Activated naive CD8-positive, alpha-beta T cell treated with anti-CD3 and anti-CD28 coated beads for 36 hours (primary cell): ENCODE results near the gene RALY. TPM values are rescaled to one million over a fixed set of nuclear protein-coding genes. Genes with fewer than 3 reads are reported as not detected.

Experiments
- DNase-seq: peaks from one replicate; pipeline ENCODE4 v3.0.0; 2021
- H3K27ac Mint-ChIP-seq: one replicate; pipeline ENCODE4 v1.8.0; 2022; ENCODE audit warnings: mild to moderate bottlenecking, moderate library complexity, mixed read lengths
- H3K27me3 Mint-ChIP-seq: one replicate; pipeline ENCODE4 v1.8.0; 2022; ENCODE audit warnings: mild to moderate bottlenecking, mixed read lengths
- H3K36me3 Mint-ChIP-seq: one replicate; pipeline ENCODE4 v1.8.0; 2021; ENCODE audit warnings: mild to moderate bottlenecking, mixed read lengths
- H3K4me1 Mint-ChIP-seq: one replicate; pipeline ENCODE4 v1.8.0; 2021; ENCODE audit warnings: mixed read lengths
- H3K4me3 Mint-ChIP-seq: one replicate; pipeline ENCODE4 v1.8.0; 2022; ENCODE audit warnings: mild to moderate bottlenecking, moderate library complexity, mixed read lengths
- H3K9me3 Mint-ChIP-seq: one replicate; pipeline ENCODE4 v1.8.0; 2022; ENCODE audit warnings: mixed read lengths
- total RNA-seq, 2 experiments: library from RNA; stranded (reverse); gene quantifications; one replicate each; pipeline ENCODE4 v1.2.3, GENCODE V29; 2021

Gene RALY
- total RNA-seq, 2 experiments from 2014 or later = 147 to 148 TPM

DNA sequence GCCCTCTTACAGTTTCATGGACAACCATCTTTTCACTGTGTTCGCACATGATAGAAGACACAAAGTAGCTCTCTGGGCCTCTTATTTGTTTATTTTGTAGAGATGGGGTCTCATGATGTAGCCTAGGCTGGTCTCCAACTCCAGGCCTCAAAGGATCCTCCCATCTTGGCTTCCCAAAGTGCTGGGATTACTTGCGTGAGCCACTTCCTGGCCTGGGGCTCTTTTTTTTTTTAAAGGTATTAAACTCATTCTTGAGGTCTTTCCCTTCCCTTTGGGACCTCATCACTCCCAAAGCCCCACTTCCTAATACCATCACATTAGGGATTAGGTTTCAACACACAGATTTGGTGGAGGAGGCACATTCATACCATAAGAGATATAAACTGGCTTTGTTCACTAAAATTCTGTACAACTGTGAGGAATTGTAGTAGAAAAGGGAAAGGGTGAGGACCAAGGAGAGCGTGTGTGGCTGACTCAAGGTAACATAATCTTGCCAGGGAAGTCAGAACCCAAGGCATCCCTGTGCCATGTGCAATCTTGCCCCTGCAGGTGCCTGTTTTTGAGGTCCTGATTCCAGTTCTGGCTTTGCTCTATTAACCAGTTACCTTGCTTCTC, 72.9 kb downstream of the RALY start:
- Mint-ChIP-seq H3K9me3 (no peaks in the 10 kb centered on the region), H3K27ac (no peak overlapping the region), H3K4me3 (no peak overlapping the region), H3K36me3 (no peaks in the 10 kb centered on the region), H3K4me1 (peaks cover 44% of the 10 kb centered on the region), H3K27me3 (no peaks in the 10 kb centered on the region)
- no peak for DNase-seq

DNA sequence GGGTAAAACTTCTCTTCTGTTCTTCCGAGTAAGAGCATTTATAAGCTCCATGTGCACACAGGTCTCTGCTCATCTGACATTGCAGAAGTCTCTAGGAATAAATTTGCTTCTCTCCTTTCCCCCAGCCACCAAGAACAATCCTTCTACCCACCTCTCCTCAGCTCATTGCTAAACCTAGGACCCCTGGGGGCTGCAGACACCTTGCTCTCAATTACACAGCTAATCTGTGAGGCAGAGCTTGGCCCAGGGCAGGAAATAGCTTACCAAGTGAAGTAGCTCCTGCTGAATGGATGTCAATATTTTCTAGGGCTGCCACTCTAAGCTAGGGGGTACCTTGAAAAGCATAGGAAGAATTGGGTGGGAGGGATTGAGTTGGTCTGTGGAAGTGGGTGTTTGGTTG, 74.3 kb downstream of the RALY start:
- Mint-ChIP-seq H3K27ac (peak overlapping the region; percentile 35), H3K4me1 (peaks cover 37% of the 10 kb centered on the region), H3K36me3 (no peaks in the 10 kb centered on the region), H3K27me3 (no peaks in the 10 kb centered on the region), H3K9me3 (no peaks in the 10 kb centered on the region), H3K4me3 (no peak overlapping the region)
- no peak for DNase-seq

DNA sequence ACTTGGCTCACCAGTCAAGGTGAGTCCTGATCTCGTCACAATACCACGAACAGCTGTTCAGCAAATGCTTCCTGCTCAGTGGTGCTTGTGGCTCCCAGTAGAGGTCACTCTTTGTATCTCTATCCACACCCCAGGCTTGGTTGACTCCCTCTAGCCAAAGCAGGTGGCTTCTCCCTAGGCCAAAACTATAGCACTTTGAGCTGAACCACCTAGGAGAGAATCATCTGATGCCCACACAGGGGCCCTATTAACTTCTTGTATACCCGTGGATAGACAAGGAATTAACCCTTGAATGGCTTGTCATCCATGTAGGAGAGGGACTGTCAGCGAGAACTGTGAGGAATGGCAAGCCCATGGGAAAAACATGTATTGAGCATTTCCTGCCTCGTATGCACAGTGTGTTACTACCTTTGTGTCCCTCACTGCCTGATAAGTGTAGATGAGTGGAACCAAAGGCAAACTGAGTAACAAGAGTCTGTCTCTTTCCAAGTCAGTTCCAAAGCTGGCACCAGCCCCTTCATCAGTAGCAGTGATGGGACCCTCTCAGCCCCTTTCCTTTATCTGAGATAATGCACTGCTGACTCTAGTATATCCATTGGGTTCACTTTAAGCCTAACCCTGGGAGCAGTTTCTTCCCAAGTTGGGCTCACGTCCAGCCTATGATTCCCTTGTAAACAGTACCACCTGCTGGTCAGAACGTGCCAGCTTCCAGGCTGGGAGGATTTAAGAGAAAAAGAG, 75.8 kb downstream of the RALY start:
- Mint-ChIP-seq H3K9me3 (no peaks in the 10 kb centered on the region), H3K27me3 (no peaks in the 10 kb centered on the region), H3K36me3 (no peaks in the 10 kb centered on the region), H3K4me1 (peaks cover 43% of the 10 kb centered on the region), H3K27ac (no peak overlapping the region), H3K4me3 (no peak overlapping the region)
- DNase-seq = peak; percentile 30

DNA sequence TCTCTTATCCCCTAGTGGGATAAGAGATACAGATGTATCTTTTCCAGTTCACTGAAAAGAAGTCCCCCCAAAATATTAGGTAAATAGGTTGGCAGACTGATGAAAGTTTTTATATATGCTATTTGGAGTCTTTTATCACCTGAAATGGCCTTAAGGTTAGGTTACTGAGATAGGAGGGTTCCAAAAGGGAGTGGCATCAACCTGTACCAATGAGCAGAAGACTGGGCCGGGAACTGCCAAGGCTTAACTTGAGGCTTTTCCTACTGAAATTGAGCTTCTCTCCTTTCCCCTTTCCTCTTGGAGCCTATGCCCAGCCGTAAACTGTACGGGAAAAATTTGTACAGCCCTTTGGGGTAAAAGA, 76.3 kb downstream of the RALY start:
- H3K36me3 Mint-ChIP-seq = no peaks in the 10 kb centered on the region
- H3K27me3 Mint-ChIP-seq = no peaks in the 10 kb centered on the region
- H3K27ac Mint-ChIP-seq = no peak overlapping the region
- no peak overlapping the region for H3K4me3 Mint-ChIP-seq
- peaks cover 40% of the 10 kb centered on the region for H3K4me1 Mint-ChIP-seq
- no peaks in the 10 kb centered on the region for H3K9me3 Mint-ChIP-seq
- DNase-seq = no peak

DNA sequence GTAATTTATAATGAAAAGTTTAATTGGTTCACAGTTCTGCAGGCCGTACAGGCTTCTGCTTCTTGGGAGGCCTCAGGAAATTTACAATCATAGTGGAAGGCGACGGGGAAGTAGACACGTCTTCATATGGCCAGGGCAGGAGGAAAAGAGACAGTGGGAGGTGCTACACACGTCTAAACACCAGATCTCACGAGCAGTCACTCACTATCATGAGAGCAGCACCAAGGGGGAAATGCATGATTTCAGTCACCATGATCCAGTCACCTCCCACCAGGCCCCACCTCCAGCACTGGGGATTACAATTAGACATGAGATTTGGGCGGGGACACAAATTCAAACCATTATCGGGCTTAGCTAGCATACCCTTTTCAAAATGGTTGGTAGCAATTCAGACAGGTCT, 77.1 kb downstream of the RALY start:
- DNase-seq = no peak
- H3K27me3 Mint-ChIP-seq = no peaks in the 10 kb centered on the region
- no peak overlapping the region for H3K27ac Mint-ChIP-seq
- no peaks in the 10 kb centered on the region for H3K36me3 Mint-ChIP-seq
- peaks cover 36% of the 10 kb centered on the region for H3K4me1 Mint-ChIP-seq
- H3K4me3 Mint-ChIP-seq = no peak overlapping the region
- H3K9me3 Mint-ChIP-seq = no peaks in the 10 kb centered on the region

DNA sequence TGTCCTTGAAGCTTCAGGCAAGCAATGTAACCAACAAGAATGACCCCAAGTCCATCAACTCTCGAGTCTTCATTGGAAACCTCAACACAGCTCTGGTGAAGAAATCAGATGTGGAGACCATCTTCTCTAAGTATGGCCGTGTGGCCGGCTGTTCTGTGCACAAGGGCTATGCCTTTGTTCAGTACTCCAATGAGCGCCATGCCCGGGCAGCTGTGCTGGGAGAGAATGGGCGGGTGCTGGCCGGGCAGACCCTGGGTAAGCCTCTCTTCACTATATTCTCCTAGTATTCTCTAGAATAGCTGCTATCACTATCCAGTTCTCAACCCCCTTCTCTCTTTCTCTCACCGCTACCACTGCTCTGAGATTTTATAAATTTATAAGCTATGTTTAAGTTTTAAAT, 78.4 kb downstream of the RALY start:
- no peak overlapping the region for H3K4me3 Mint-ChIP-seq
- no peak for DNase-seq
- H3K27me3 Mint-ChIP-seq = no peaks in the 10 kb centered on the region
- no peaks in the 10 kb centered on the region for H3K36me3 Mint-ChIP-seq
- H3K27ac Mint-ChIP-seq = no peak overlapping the region
- H3K4me1 Mint-ChIP-seq = peaks cover 34% of the 10 kb centered on the region
- H3K9me3 Mint-ChIP-seq = no peaks in the 10 kb centered on the region

DNA sequence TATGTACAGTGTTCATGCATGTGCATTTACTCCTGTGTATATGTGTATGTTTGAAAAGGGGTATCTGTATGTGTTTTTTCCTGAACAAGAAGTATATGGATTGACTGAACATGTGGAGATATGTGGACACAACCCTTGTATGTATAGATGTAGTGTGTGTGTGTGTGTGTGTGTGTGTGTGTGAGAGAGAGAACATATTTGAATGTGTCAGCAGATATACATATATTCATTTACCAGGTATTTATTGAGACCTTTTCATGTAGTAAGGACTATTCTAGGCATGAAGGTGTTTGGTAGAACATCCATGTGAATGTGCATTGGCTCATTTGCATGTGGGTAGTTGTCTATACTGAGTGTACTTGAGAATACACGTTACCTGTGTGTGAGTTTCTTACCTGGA, 79.1 kb downstream of the RALY start:
- H3K27ac Mint-ChIP-seq = no peak overlapping the region
- no peak for DNase-seq
- no peak overlapping the region for H3K4me3 Mint-ChIP-seq
- H3K9me3 Mint-ChIP-seq = no peaks in the 10 kb centered on the region
- H3K27me3 Mint-ChIP-seq = no peaks in the 10 kb centered on the region
- peaks cover 30% of the 10 kb centered on the region for H3K4me1 Mint-ChIP-seq
- no peaks in the 10 kb centered on the region for H3K36me3 Mint-ChIP-seq

DNA sequence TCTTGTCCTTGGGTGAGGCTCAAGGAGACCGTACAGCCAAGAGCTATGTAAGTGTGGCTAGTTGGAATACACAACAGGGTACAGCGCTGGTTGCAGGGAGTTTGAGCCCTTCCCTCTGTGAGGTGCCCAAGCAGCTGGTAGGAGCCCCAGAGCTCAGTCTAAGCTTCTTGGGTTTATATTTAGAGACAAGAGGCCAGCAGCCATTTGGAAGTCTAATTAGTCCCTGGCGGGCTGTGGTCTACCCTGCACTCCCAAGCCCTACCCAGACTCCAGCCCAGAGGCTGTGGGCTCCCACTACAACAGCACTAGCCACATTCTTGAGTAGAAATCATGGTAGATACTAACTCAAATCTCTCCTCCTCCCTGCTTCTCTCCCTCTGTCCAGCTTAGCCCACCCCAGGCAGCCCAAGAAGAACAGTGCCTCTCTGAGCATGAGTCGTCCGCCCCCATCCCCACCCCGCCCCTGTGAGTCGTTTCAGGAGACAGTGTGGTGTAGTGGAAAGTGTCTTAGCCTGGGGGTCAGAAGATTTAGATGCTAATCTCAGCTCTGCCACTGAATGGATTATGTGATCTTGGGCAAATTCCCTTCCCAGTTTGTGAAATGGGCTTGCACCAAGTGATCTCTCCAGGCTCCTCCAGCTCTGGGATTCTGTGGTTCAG, 80.5 kb downstream of the RALY start:
- Mint-ChIP-seq H3K9me3 (no peaks in the 10 kb centered on the region), H3K27ac (peak overlapping the region; percentile 42)
- peak; percentile 32 for DNase-seq

DNA sequence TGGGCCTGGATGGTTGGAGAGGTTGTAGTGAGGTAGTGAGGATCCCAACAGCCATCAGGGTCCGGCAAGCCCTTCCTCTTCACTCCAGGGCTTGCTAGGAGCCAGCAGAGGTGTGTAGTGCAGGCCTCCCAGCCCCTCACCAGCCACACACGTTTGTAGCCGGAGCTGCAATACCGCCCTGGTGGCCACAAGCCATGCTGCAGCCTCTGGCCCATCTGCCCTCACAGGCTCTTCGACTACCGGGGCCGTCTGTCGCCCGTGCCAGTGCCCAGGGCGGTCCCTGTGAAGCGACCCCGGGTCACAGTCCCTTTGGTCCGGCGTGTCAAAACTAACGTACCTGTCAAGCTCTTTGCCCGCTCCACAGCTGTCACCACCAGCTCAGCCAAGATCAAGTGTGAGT, 81.9 kb downstream of the RALY start:
- no peak overlapping the region for H3K27ac Mint-ChIP-seq
- no peak overlapping the region for H3K4me3 Mint-ChIP-seq
- DNase-seq = no peak
- H3K36me3 Mint-ChIP-seq = peaks cover 4% of the 10 kb centered on the region
- peaks cover 11% of the 10 kb centered on the region for H3K4me1 Mint-ChIP-seq
- H3K9me3 Mint-ChIP-seq = no peaks in the 10 kb centered on the region
- H3K27me3 Mint-ChIP-seq = no peaks in the 10 kb centered on the region

More for the DNA sequence above, 80.5 kb downstream of the RALY start:
- peaks cover 2% of the 10 kb centered on the region for H3K36me3 Mint-ChIP-seq
- no peak overlapping the region for H3K4me3 Mint-ChIP-seq
- peaks cover 17% of the 10 kb centered on the region for H3K4me1 Mint-ChIP-seq
- H3K27me3 Mint-ChIP-seq = no peaks in the 10 kb centered on the region

DNA sequence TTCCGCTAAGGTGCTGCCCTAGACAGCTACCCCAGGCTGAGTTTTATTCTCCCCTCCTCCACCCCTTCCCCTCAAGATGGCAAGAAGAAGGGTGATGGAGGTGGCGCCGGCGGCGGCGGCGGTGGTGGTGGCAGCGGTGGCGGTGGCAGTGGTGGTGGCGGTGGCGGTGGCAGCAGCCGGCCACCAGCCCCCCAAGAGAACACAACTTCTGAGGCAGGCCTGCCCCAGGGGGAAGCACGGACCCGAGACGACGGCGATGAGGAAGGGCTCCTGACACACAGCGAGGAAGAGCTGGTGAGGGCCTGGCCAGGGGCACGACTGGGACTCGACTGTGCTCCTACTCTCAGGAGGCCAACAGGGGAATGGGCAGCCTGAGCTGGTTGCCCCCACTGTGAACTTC, 83.2 kb downstream of the RALY start:
- peaks cover 10% of the 10 kb centered on the region for H3K36me3 Mint-ChIP-seq
- no peaks in the 10 kb centered on the region for H3K9me3 Mint-ChIP-seq
- no peaks in the 10 kb centered on the region for H3K27me3 Mint-ChIP-seq
- no peak for DNase-seq
- no peak overlapping the region for H3K4me3 Mint-ChIP-seq
- H3K4me1 Mint-ChIP-seq = peaks cover 11% of the 10 kb centered on the region
- H3K27ac Mint-ChIP-seq = no peak overlapping the region

DNA sequence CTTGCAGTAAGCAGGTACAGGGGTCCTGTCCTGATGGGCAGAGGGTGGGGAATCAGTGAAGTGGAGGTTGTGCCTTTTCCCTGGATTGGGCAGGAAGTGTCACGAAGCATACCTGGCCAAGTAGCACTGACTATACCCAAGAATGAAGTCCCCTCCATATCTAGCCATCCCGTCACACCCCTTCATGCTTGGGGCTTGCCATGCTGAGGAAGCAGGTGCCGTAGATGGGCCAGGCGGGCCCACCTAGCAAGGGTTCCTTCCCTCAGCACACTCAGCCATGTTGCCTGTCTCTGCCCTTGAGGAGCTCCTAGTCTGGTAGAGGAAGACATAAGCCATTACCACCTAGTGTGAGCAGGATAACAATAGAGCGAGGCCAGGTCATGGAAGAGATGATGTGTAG, 84.8 kb downstream of the RALY start:
- Mint-ChIP-seq H3K27me3 (no peaks in the 10 kb centered on the region), H3K9me3 (no peaks in the 10 kb centered on the region), H3K36me3 (peaks cover 12% of the 10 kb centered on the region), H3K4me3 (no peak overlapping the region), H3K27ac (no peak overlapping the region), H3K4me1 (peaks cover 8% of the 10 kb centered on the region)
- DNase-seq = no peak

DNA sequence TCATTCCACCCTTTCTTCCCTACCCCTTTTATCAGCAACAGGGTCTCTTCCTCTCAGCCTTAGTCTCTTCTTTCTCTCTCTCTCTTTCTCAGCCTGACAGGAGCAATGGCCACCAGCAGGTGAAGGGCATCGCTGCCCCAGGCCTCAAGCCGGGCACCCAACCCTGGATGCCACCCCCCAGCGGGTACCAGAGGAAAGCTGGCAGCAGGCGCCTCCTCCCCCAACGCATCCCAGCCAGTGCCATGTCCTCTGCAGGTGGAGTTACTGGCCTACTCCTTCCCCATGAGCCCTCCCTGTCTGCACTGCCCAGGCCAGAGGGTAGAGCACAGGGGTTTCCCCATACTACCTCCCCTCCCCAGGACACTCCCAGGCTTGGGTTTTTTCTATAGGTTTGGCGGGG, 86.1 kb downstream of the RALY start:
- H3K9me3 Mint-ChIP-seq = no peaks in the 10 kb centered on the region
- no peak for DNase-seq
- no peak overlapping the region for H3K4me3 Mint-ChIP-seq
- H3K27me3 Mint-ChIP-seq = no peaks in the 10 kb centered on the region
- peaks cover 1% of the 10 kb centered on the region for H3K4me1 Mint-ChIP-seq
- H3K36me3 Mint-ChIP-seq = peaks cover 20% of the 10 kb centered on the region
- peak overlapping the region; percentile 47 for H3K27ac Mint-ChIP-seq

DNA sequence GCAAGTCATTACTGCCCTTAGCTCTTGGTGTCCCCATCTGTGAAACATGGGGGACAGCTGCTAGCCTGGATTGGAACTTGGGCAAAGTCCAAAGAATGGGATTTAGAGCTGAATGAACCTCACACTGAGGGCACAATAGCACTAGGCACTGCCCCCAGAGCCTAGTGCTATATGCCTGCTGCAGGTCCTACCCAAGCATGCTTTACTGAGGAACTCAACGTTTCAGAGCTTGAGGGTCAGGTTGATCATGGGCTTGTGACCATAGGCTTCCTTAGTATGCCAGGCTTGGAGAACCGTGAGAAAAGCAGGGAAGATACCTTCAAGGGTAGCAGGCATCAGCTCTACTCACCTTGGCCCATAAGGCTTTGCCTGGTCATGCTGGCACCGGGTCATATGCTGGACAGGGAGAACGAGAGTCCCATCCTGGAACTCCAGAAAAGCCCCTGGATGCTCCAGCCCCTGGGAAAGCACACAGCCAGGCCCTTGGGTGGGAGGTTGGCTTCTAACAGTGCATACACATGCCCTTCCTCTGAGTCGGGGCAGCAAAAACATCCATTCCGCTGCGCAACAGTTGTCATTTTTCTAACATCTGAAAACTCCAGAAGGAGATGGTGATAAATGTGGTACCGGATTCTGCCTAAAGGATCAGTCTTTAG, 88.6 kb downstream of the RALY start:
- Mint-ChIP-seq H3K36me3 (peaks cover 29% of the 10 kb centered on the region), H3K27me3 (no peaks in the 10 kb centered on the region), H3K27ac (peak overlapping the region; percentile 7), H3K4me3 (no peak overlapping the region), H3K4me1 (peaks cover 1% of the 10 kb centered on the region), H3K9me3 (no peaks in the 10 kb centered on the region)
- no peak for DNase-seq

DNA sequence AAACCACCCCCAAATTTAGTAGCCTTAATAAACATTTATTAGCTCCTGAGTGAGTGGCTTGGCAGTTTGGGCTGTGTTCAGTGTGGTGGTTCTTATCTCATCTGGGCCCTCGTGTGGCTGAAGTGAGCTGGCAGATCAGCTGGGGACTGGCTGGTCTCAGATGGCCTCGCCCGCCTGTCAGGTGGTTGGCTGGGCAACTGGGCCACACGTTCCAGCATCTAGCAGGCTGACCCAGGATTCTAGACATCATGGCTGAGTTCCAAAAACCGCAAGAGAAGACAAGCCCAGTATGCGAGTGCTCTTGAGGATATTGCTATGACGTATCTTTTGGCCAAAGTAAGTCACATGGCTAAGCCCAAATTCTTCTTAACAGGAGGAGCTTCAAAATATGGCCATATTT, 89.4 kb downstream of the RALY start:
- peaks cover 5% of the 10 kb centered on the region for H3K4me1 Mint-ChIP-seq
- H3K36me3 Mint-ChIP-seq = peaks cover 33% of the 10 kb centered on the region
- no peaks in the 10 kb centered on the region for H3K27me3 Mint-ChIP-seq
- DNase-seq = no peak
- no peaks in the 10 kb centered on the region for H3K9me3 Mint-ChIP-seq
- peak overlapping the region; percentile 50 for H3K27ac Mint-ChIP-seq
- no peak overlapping the region for H3K4me3 Mint-ChIP-seq

DNA sequence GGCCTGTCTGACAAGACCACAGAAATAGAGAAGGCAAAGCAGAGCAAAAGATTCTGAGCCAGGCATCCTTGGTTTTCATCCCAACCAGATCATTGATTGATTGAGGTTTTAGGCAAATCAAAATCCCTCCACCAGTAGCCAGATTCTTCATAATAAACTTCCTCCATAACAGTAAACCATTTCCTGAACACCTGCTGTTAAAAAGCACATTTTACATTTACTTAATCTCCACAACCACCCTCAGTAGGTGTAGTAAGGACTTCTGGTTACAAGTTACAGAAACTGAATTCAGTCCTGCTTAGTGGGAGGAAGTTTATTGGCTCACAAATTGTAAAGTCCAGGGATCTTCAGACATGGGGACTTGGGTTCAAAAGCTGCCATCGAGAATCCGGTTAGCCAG, 90.1 kb downstream of the RALY start:
- Mint-ChIP-seq H3K36me3 (peaks cover 38% of the 10 kb centered on the region), H3K27me3 (no peaks in the 10 kb centered on the region), H3K4me3 (no peak overlapping the region), H3K27ac (peak overlapping the region; percentile 72), H3K9me3 (no peaks in the 10 kb centered on the region), H3K4me1 (peaks cover 9% of the 10 kb centered on the region)
- DNase-seq = no peak
